Trophoblast cell (in vitro differentiated cells and primary cell): ENCODE measurements around the gene SERINC2.
A peak's percentile ranks its signal among the peaks of the same experiment; 100 is the strongest.
"Not testable (repeated sequence)": the region's sequence is repeated elsewhere in the genome, so short reads cannot be mapped to it uniquely, and the experiment has no call there.

Experiments used
- DNase-seq, 2 donors: peaks; one replicate each; pipeline ENCODE4 v3.0.0-alpha.2; 2016
- H2AFZ ChIP-seq: 2 replicates; pipeline ENCODE4 v1.6.1; 2013; ENCODE audit warnings: low read length, moderate library complexity, mild to moderate bottlenecking; ENCODE audit not compliant: insufficient read depth, poor library complexity
- H2AK5ac ChIP-seq: 2 replicates; pipeline ENCODE4 v1.6.1; 2013; ENCODE audit warnings: mild to moderate bottlenecking, low read length
- H2BK120ac ChIP-seq: 2 replicates; pipeline ENCODE4 v1.6.1; 2013; ENCODE audit warnings: low read length, mild to moderate bottlenecking, moderate library complexity; ENCODE audit not compliant: insufficient read depth, poor library complexity
- H2BK12ac ChIP-seq: 2 replicates; pipeline ENCODE4 v1.6.1; 2013; ENCODE audit warnings: mild to moderate bottlenecking, low read length, moderate library complexity
- H2BK5ac ChIP-seq: 2 replicates; pipeline ENCODE4 v1.6.1; 2013; ENCODE audit warnings: low read length, low read depth, moderate library complexity, mild to moderate bottlenecking; ENCODE audit not compliant: poor library complexity
- H3K14ac ChIP-seq: 2 replicates; pipeline ENCODE4 v1.6.1; 2013; ENCODE audit warnings: mild to moderate bottlenecking, low read length
- H3K18ac ChIP-seq: 2 replicates; pipeline ENCODE4 v1.6.1; 2013; ENCODE audit warnings: mild to moderate bottlenecking, low read length
- H3K23ac ChIP-seq: 2 replicates; pipeline ENCODE4 v1.6.1; 2013; ENCODE audit warnings: low read length
- H3K27ac ChIP-seq: 2 replicates; pipeline ENCODE4 v1.5.1; 2013; ENCODE audit warnings: low read depth, mild to moderate bottlenecking, inconsistent platforms, low read length, moderate library complexity
- H3K27me3 ChIP-seq: 2 replicates; pipeline ENCODE4 v1.6.1; 2013; ENCODE audit warnings: inconsistent platforms, mild to moderate bottlenecking, low read length, moderate library complexity; ENCODE audit not compliant: insufficient read depth
- H3K36me3 ChIP-seq, 2 experiments: 1 replicate in 1 of 2; 2 replicates in 1 of 2; pipeline ENCODE4 v1.6.1; 2013; ENCODE audit warnings: low read length in 2 of 2, mild to moderate bottlenecking in 2 of 2, moderate library complexity in 1 of 2; ENCODE audit not compliant: insufficient read depth in 2 of 2, control insufficient read depth in 1 of 2
- H3K4ac ChIP-seq: 2 replicates; pipeline ENCODE4 v1.6.1; 2013; ENCODE audit warnings: low read depth, mild to moderate bottlenecking, low read length, moderate library complexity
- H3K4me1 ChIP-seq, 2 experiments: 1 replicate in 1 of 2; 2 replicates in 1 of 2; pipeline ENCODE4 v1.6.1; 2013; ENCODE audit warnings: low read length in 2 of 2, mild to moderate bottlenecking in 2 of 2, moderate library complexity in 1 of 2; ENCODE audit not compliant: insufficient read depth in 2 of 2, control insufficient read depth in 1 of 2
- H3K4me2 ChIP-seq: 2 replicates; pipeline ENCODE4 v1.6.1; 2013; ENCODE audit warnings: inconsistent platforms, mild to moderate bottlenecking, low read length, moderate library complexity
- H3K4me3 ChIP-seq: 2 replicates; pipeline ENCODE4 v1.5.1; 2013; ENCODE audit warnings: mild to moderate bottlenecking, low read depth, low read length, inconsistent platforms
- H3K79me1 ChIP-seq: one replicate; pipeline ENCODE4 v1.6.1; 2013; ENCODE audit warnings: low read length
- H3K79me2 ChIP-seq: 2 replicates; pipeline ENCODE4 v1.6.1; 2013; ENCODE audit warnings: low read length, mild to moderate bottlenecking; ENCODE audit not compliant: control insufficient read depth, insufficient read depth, poor library complexity
- H3K9ac ChIP-seq: 2 replicates; pipeline ENCODE4 v1.6.1; 2013; ENCODE audit warnings: mild to moderate bottlenecking, low read length
- H3K9me3 ChIP-seq: 2 replicates; pipeline ENCODE4 v1.6.1; 2013; ENCODE audit warnings: low read depth, mild to moderate bottlenecking, control low read depth, inconsistent platforms, low read length; ENCODE audit not compliant: insufficient read depth
- H4K12ac ChIP-seq: 2 replicates; pipeline ENCODE4 v1.6.1; 2013; ENCODE audit warnings: low read depth, mild to moderate bottlenecking, low read length, moderate library complexity
- H4K8ac ChIP-seq: 2 replicates; pipeline ENCODE4 v1.6.1; 2013; ENCODE audit warnings: low read depth, mild to moderate bottlenecking, low read length, moderate library complexity
- H4K91ac ChIP-seq: one replicate; pipeline ENCODE4 v1.6.1; 2013; ENCODE audit warnings: low read depth, mild to moderate bottlenecking, low read length, moderate library complexity
- WGBS: extraction: QIAGEN DNeasy Blood & Tissue Kit; methylation state at CpG from one replicate; pipeline ENCODE4 v1.1.7; 2013; ENCODE audit warnings: missing lambda C conversion rate; ENCODE audit not compliant: insufficient read length, insufficient coverage; ENCODE audit errors: extremely low coverage; 5-methylcytosine and 5-hydroxymethylcytosine counted together

Gene SERINC2

GRCh38 chr1:31381394-31382294 lies 31.4 kb upstream of the SERINC2 start:
- DNase-seq: peak; percentile 47 to 70
- Histone ChIP-seq H3K18ac (no peak overlapping the region), H4K12ac (no peak overlapping the region), H2BK5ac (no peak overlapping the region), H3K27me3 (no peaks in the 10 kb centered on the region), H4K8ac (no peak overlapping the region), H3K36me3 (no peaks in the 10 kb centered on the region), H2BK12ac (no peak overlapping the region), H4K91ac (no peak overlapping the region), H3K79me2 (no peaks in the 10 kb centered on the region), H3K4me3 (no peak overlapping the region), H3K9me3 (no peaks in the 10 kb centered on the region), H3K4me2 (no peak overlapping the region), H3K79me1 (no peaks in the 10 kb centered on the region), H2BK120ac (no peak overlapping the region), H3K9ac (no peak overlapping the region), H2AK5ac (no peak overlapping the region), H2AFZ (no peak overlapping the region), H3K14ac (no peak overlapping the region), H3K23ac (no peak overlapping the region), H3K4ac (no peak overlapping the region), H3K4me1 (peaks cover 0 to 2% of the 10 kb centered on the region in 2 experiments), H3K27ac (no peak overlapping the region)
- no CpG with 5 or more reads among the region's 6 CpGs for WGBS

GRCh38 chr1:31382379-31382989 lies 30.5 kb upstream of the SERINC2 start:
- Histone ChIP-seq H3K9me3 (no peaks in the 10 kb centered on the region), H3K18ac (no peak overlapping the region), H3K23ac (no peak overlapping the region), H4K12ac (no peak overlapping the region), H3K36me3 (no peaks in the 10 kb centered on the region), H3K4me1 (peaks cover 0 to 2% of the 10 kb centered on the region in 2 experiments), H2BK5ac (no peak overlapping the region), H3K4ac (no peak overlapping the region), H3K14ac (no peak overlapping the region), H2AK5ac (no peak overlapping the region), H3K27ac (no peak overlapping the region), H2AFZ (no peak overlapping the region), H2BK12ac (no peak overlapping the region), H4K91ac (no peak overlapping the region), H3K9ac (no peak overlapping the region), H4K8ac (no peak overlapping the region), H2BK120ac (no peak overlapping the region), H3K79me1 (no peaks in the 10 kb centered on the region), H3K79me2 (no peaks in the 10 kb centered on the region), H3K27me3 (no peaks in the 10 kb centered on the region), H3K4me3 (no peak overlapping the region), H3K4me2 (no peak overlapping the region)
- no CpG with 5 or more reads among the region's 3 CpGs for WGBS
- DNase-seq: no peak

GRCh38 chr1:31383967-31384366 lies 29.0 kb upstream of the SERINC2 start:
- H4K91ac ChIP-seq: no peak overlapping the region
- no peak overlapping the region for H2BK120ac ChIP-seq
- no peak overlapping the region for H3K14ac ChIP-seq
- H2BK5ac ChIP-seq: no peak overlapping the region
- H3K79me1 ChIP-seq: no peaks in the 10 kb centered on the region
- H3K4ac ChIP-seq: no peak overlapping the region
- H3K9me3 ChIP-seq: no peaks in the 10 kb centered on the region
- H3K9ac ChIP-seq: no peak overlapping the region
- no peak overlapping the region for H3K27ac ChIP-seq
- no CpG with 5 or more reads among the region's 1 CpG for WGBS
- H4K12ac ChIP-seq: no peak overlapping the region
- no peak overlapping the region for H3K23ac ChIP-seq
- no peak overlapping the region for H3K4me2 ChIP-seq
- no peak overlapping the region for H2AFZ ChIP-seq
- no peak overlapping the region for H3K18ac ChIP-seq
- H3K36me3 ChIP-seq: no peaks in the 10 kb centered on the region
- H2BK12ac ChIP-seq: no peak overlapping the region
- no peaks in the 10 kb centered on the region for H3K27me3 ChIP-seq
- no peaks in the 10 kb centered on the region for H3K79me2 ChIP-seq
- H3K4me3 ChIP-seq: no peak overlapping the region
- DNase-seq: no peak
- H2AK5ac ChIP-seq: no peak overlapping the region
- H3K4me1 ChIP-seq: peaks cover 3 to 5% of the 10 kb centered on the region in 2 experiments
- no peak overlapping the region for H4K8ac ChIP-seq

- not testable (repeated sequence) for H3K4me2 ChIP-seq, H3K9me3 ChIP-seq, H4K8ac ChIP-seq, H2BK12ac ChIP-seq, H2BK120ac ChIP-seq, H3K9ac ChIP-seq, H3K4ac ChIP-seq, H3K27me3 ChIP-seq, DNase-seq, H3K23ac ChIP-seq, H3K4me3 ChIP-seq, H2AK5ac ChIP-seq, H4K12ac ChIP-seq, H3K27ac ChIP-seq, H3K18ac ChIP-seq, H3K36me3 ChIP-seq, H2AFZ ChIP-seq, H4K91ac ChIP-seq, H3K79me2 ChIP-seq, H2BK5ac ChIP-seq, H3K14ac ChIP-seq, H3K79me1 ChIP-seq
- WGBS: no CpG with 5 or more reads among the region's 8 CpGs
- H3K4me1 ChIP-seq: peaks cover 7 to 15% of the 10 kb centered on the region in 2 experiments
These were observed 26.3 kb upstream of the SERINC2 start for GRCh38 chr1:31386576-31387243.
